DND-41 (cell line): ENCODE data around the gene GAST.

Experiments
- CTCF ChIP-seq: IDR thresholded peaks from 2 replicates; pipeline ENCODE4 v1.5.1; 2012; ENCODE audit warnings: borderline replicate concordance, low read length, moderate library complexity, mild to moderate bottlenecking; ENCODE audit not compliant: poor library complexity, severe bottlenecking; ENCODE audit errors: extremely low read depth
- EZH2 ChIP-seq: IDR thresholded peaks from 3 replicates; pipeline ENCODE4 v1.6.1; 2012; ENCODE audit warnings: borderline replicate concordance, low read depth, mild to moderate bottlenecking, moderate library complexity, low read length, inconsistent platforms; ENCODE audit not compliant: severe bottlenecking

GRCh38 chr17:41750862-41751261 is 38.7 kb downstream of the GAST start:
- TF ChIP-seq CTCF (no peak), EZH2 (no peak)
